HepG2 (cell line): Measurements from ENCODE around the gene LRRN4CL. TPM values are rescaled to one million over a fixed set of nuclear protein-coding genes. Genes with fewer than 3 reads are reported as not detected.

Experiments
- HOXA3 ChIP-seq: sonication (generic); formaldehyde crosslinking; IDR thresholded peaks from 2 replicates; pipeline ENCODE4 v1.5.0; 2020; ENCODE audit warnings: missing genetic modification reagents
- ISX ChIP-seq: sonication (generic); formaldehyde crosslinking; conservative IDR thresholded peaks from 2 replicates; pipeline ENCODE4 v1.5.0; 2020; ENCODE audit warnings: missing genetic modification reagents
- MXI1 ChIP-seq: IDR thresholded peaks from 3 replicates; pipeline ENCODE4 v1.6.1; 2012; ENCODE audit warnings: low read depth, low read length, inconsistent platforms, borderline replicate concordance
- XBP1 ChIP-seq: sonication (generic); formaldehyde crosslinking; IDR thresholded peaks from 2 replicates; pipeline ENCODE4 v1.5.0; 2020; ENCODE audit warnings: missing genetic modification reagents
- ZBTB1 ChIP-seq: sonication (generic); formaldehyde crosslinking; IDR thresholded peaks from 2 replicates; pipeline ENCODE4 v1.4.0; 2020; ENCODE audit warnings: missing genetic modification reagents, borderline replicate concordance
- ZNF562 ChIP-seq: sonication (generic); formaldehyde crosslinking; IDR thresholded peaks from 2 replicates; pipeline ENCODE4 v1.8.0; 2022; ENCODE audit warnings: missing genetic modification reagents, borderline replicate concordance
- polyA plus RNA-seq, 8 experiments: library from polyadenylated mRNA; depleted of rRNA in 3 of 8; stranded (reverse) in 7 of 8; unstranded in 1 of 8; fragments of >200 nt; fragmentation: Illumina TruSeq in 4 of 8; extraction: Trizol in 4 of 8; gene quantifications; 2 replicates each; pipeline versions ENCODE4 v1.2.1 to v1.2.3, GENCODE V29; 2011 to 2016; ENCODE audit warnings: low read depth in 4 of 8, missing spikeins in 1 of 8, mixed read lengths in 1 of 8; ENCODE audit not compliant: insufficient read depth in 1 of 8
- total RNA-seq, 5 experiments: library from RNA; depleted of rRNA; stranded (reverse); fragments of >200 nt; fragmentation: Illumina TruSeq; extraction: Trizol; gene quantifications; 2 replicates each; pipeline ENCODE4 v1.2.3, GENCODE V29; 2016; ENCODE audit warnings: low read depth in 1 of 5
- TF ChIP-seq, protein P1 (sequence below): sonication (generic); formaldehyde crosslinking; IDR thresholded peaks from 2 replicates; pipeline ENCODE4 v1.4.0; 2020; ENCODE audit warnings: missing genetic modification reagents
- TF ChIP-seq, protein P2 (sequence below): sonication (generic); formaldehyde crosslinking; IDR thresholded peaks from 2 replicates; pipeline ENCODE4 v1.5.0; 2020; ENCODE audit warnings: mild to moderate bottlenecking, missing genetic modification reagents, borderline replicate concordance
- TF ChIP-seq, protein P3 (sequence below): IDR thresholded peaks from 2 replicates; pipeline ENCODE4 v1.6.1; 2016; ENCODE audit warnings: missing compliant biosample characterization, missing genetic modification reagents, borderline replicate concordance
- TF ChIP-seq, protein P4 (sequence below): sonication (generic); formaldehyde crosslinking; IDR thresholded peaks from 2 replicates; pipeline ENCODE4 v1.5.0; 2020; ENCODE audit warnings: mild to moderate bottlenecking, missing genetic modification reagents, moderate library complexity
- TF ChIP-seq, protein P5 (sequence below): sonication (generic); IDR thresholded peaks from 2 replicates; pipeline ENCODE4 v1.6.1; 2016; ENCODE audit warnings: low read depth, borderline replicate concordance

Gene LRRN4CL
- total and polyA plus RNA-seq, 2 of the 13 experiments (the other 11 are each of a cell fraction or from before 2014, with no cell fraction given) = 0.11 TPM; not detected in 1

DNA sequence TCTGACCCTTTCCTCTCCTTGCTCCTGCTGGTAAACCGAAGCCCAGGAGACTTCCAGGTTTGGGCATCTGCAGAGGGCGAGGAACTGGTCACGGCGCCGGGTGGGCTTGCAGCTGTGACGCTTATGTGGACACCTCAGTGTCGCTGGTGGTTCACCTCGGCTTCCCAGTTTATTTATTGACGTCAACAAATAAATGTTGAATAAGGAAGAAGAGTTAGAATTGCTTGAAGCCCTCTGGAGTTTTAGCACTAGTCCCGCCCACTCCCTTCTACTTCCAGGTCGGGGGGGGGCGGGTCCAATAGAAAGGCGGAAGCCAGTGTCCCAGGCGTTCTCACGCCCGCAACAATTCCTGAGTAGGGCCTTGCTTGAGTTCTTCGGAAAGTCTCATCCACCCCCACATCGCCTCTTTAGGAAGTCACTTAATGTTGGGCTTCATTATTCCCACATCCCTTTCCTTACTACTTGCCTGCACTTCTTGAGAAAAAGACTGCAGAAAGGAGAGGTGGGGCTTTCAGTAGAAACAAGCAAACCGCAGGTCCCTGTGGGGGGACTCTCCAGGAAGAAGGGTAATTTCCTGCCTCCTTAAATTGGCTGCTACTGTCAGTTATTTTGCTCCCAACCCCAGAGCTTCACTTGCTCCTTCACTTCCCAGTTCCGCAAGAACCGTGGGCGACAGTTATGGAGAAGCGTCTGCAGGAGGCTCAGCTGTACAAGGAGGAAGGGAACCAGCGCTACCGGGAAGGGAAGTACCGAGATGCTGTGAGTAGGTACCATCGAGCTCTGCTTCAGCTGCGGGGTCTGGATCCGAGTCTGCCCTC lies 39.0 kb upstream of the LRRN4CL start, which contains the start of gene TTC9C (continued):
- TF ChIP-seq, protein P1, sequence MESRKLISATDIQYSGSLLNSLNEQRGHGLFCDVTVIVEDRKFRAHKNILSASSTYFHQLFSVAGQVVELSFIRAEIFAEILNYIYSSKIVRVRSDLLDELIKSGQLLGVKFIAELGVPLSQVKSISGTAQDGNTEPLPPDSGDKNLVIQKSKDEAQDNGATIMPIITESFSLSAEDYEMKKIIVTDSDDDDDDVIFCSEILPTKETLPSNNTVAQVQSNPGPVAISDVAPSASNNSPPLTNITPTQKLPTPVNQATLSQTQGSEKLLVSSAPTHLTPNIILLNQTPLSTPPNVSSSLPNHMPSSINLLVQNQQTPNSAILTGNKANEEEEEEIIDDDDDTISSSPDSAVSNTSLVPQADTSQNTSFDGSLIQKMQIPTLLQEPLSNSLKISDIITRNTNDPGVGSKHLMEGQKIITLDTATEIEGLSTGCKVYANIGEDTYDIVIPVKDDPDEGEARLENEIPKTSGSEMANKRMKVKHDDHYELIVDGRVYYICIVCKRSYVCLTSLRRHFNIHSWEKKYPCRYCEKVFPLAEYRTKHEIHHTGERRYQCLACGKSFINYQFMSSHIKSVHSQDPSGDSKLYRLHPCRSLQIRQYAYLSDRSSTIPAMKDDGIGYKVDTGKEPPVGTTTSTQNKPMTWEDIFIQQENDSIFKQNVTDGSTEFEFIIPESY = no peak
- TF ChIP-seq ZNF562 (CRISPR knock-in tag) = no peak
- TF ChIP-seq, protein P2, sequence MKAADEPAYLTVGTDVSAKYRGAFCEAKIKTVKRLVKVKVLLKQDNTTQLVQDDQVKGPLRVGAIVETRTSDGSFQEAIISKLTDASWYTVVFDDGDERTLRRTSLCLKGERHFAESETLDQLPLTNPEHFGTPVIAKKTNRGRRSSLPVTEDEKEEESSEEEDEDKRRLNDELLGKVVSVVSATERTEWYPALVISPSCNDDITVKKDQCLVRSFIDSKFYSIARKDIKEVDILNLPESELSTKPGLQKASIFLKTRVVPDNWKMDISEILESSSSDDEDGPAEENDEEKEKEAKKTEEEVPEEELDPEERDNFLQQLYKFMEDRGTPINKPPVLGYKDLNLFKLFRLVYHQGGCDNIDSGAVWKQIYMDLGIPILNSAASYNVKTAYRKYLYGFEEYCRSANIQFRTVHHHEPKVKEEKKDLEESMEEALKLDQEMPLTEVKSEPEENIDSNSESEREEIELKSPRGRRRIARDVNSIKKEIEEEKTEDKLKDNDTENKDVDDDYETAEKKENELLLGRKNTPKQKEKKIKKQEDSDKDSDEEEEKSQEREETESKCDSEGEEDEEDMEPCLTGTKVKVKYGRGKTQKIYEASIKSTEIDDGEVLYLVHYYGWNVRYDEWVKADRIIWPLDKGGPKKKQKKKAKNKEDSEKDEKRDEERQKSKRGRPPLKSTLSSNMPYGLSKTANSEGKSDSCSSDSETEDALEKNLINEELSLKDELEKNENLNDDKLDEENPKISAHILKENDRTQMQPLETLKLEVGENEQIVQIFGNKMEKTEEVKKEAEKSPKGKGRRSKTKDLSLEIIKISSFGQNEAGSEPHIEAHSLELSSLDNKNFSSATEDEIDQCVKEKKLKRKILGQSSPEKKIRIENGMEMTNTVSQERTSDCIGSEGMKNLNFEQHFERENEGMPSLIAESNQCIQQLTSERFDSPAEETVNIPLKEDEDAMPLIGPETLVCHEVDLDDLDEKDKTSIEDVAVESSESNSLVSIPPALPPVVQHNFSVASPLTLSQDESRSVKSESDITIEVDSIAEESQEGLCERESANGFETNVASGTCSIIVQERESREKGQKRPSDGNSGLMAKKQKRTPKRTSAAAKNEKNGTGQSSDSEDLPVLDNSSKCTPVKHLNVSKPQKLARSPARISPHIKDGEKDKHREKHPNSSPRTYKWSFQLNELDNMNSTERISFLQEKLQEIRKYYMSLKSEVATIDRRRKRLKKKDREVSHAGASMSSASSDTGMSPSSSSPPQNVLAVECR (CRISPR knock-in tag) = peak; percentile 85; the same call in 1 of the 2 replicates
- TF ChIP-seq HOXA3 = peak; percentile 23; the same call in 1 of the 2 replicates
- no peak for TF ChIP-seq ZBTB1
- TF ChIP-seq MXI1 = peak; percentile 14; the same call in 1 of the 3 replicates
- TF ChIP-seq XBP1 (CRISPR knock-in tag) = 0 out of 2 replicates have a peak, but pooled peaks have one; percentile 52
- TF ChIP-seq ISX (CRISPR knock-in tag) = no peak
- TF ChIP-seq, protein P3, sequence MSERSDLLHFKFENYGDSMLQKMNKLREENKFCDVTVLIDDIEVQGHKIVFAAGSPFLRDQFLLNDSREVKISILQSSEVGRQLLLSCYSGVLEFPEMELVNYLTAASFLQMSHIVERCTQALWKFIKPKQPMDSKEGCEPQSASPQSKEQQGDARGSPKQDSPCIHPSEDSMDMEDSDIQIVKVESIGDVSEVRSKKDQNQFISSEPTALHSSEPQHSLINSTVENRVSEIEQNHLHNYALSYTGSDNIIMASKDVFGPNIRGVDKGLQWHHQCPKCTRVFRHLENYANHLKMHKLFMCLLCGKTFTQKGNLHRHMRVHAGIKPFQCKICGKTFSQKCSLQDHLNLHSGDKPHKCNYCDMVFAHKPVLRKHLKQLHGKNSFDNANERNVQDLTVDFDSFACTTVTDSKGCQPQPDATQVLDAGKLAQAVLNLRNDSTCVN = no peak; the same call in 1 of the 2 replicates
- TF ChIP-seq, protein P4, sequence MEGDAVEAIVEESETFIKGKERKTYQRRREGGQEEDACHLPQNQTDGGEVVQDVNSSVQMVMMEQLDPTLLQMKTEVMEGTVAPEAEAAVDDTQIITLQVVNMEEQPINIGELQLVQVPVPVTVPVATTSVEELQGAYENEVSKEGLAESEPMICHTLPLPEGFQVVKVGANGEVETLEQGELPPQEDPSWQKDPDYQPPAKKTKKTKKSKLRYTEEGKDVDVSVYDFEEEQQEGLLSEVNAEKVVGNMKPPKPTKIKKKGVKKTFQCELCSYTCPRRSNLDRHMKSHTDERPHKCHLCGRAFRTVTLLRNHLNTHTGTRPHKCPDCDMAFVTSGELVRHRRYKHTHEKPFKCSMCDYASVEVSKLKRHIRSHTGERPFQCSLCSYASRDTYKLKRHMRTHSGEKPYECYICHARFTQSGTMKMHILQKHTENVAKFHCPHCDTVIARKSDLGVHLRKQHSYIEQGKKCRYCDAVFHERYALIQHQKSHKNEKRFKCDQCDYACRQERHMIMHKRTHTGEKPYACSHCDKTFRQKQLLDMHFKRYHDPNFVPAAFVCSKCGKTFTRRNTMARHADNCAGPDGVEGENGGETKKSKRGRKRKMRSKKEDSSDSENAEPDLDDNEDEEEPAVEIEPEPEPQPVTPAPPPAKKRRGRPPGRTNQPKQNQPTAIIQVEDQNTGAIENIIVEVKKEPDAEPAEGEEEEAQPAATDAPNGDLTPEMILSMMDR (CRISPR knock-in tag) = peak; percentile 3; the same call in 1 of the 2 replicates
- TF ChIP-seq, protein P5, sequence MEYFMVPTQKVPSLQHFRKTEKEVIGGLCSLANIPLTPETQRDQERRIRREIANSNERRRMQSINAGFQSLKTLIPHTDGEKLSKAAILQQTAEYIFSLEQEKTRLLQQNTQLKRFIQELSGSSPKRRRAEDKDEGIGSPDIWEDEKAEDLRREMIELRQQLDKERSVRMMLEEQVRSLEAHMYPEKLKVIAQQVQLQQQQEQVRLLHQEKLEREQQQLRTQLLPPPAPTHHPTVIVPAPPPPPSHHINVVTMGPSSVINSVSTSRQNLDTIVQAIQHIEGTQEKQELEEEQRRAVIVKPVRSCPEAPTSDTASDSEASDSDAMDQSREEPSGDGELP = peak; percentile 12; the same call in 1 of the 2 replicates
